HG03432 (cell line): ENCODE results near the gene ZNF793.

Source experiments
- ATAC-seq: cut with Tn5 transposase; IDR thresholded peaks from one replicate; pipeline ENCODE4 v1.9.1; 2021; ENCODE audit warnings: mild to moderate bottlenecking, moderate library complexity; ENCODE audit not compliant: unreplicated experiment

ZNF793 gene

GRCh38 chr19:37564624-37565369 lies 58.1 kb downstream of the ZNF793 start:
- no peak for ATAC-seq

GRCh38 chr19:37565370-37565669 lies 58.6 kb downstream of the ZNF793 start:
- ATAC-seq, result no peak

GRCh38 chr19:37572203-37572602 lies 65.5 kb downstream of the ZNF793 start:
- no peak for ATAC-seq

- ATAC-seq, result no peak
These were observed 76.6 kb downstream of the ZNF793 start for GRCh38 chr19:37583340-37583739.
